Activated CD4-positive, alpha-beta T cell treated with anti-CD3 and anti-CD28 coated beads, Interleukin-2, amount 50 U/mL, for 4 hours (primary cell): ENCODE measurements around the gene ENAH.
"Not testable (repeated sequence)": the region's sequence is repeated elsewhere in the genome, so short reads cannot be mapped to it uniquely, and the experiment has no call there.

Experiments used
- DNase-seq, 2 experiments: peaks; one replicate each; pipeline ENCODE4 v3.0.0-alpha.2; 2020

Gene ENAH

GRCh38 chr1:225520587-225521227 lies 132.2 kb downstream of the ENAH start:
- no peak for DNase-seq

GRCh38 chr1:225519166-225519863 lies 133.6 kb downstream of the ENAH start:
- DNase-seq, result no peak

GRCh38 chr1:225517697-225518096 lies 135.2 kb downstream of the ENAH start:
- no peak for DNase-seq

GRCh38 chr1:225517221-225517620 lies 135.7 kb downstream of the ENAH start:
- DNase-seq, result no peak

GRCh38 chr1:225514671-225515081 lies 138.2 kb downstream of the ENAH start:
- DNase-seq, result no peak

GRCh38 chr1:225513576-225513975 lies 139.3 kb downstream of the ENAH start:
- DNase-seq, result not testable (repeated sequence)

- no peak for DNase-seq
Measured at GRCh38 chr1:225511828-225512381, 141.0 kb downstream of the ENAH start.

- not testable (repeated sequence) for DNase-seq
Measured at GRCh38 chr1:225510740-225511139, 142.2 kb downstream of the ENAH start.

- no peak for DNase-seq
Measured at GRCh38 chr1:225509770-225510169, 143.2 kb downstream of the ENAH start.

GRCh38 chr1:225509376-225509707 lies 143.6 kb downstream of the ENAH start:
- DNase-seq, result no peak

- DNase-seq, result no peak
Measured at GRCh38 chr1:225508538-225509375, 144.2 kb downstream of the ENAH start.

- no peak for DNase-seq
Measured at GRCh38 chr1:225506727-225507126, 146.2 kb downstream of the ENAH start.

- DNase-seq, result no peak
Measured at GRCh38 chr1:225504776-225505175, 148.1 kb downstream of the ENAH start.

GRCh38 chr1:225500624-225501192 lies 152.2 kb downstream of the ENAH start:
- DNase-seq, result no peak

- no peak for DNase-seq
Measured at GRCh38 chr1:225498549-225499136, 154.3 kb downstream of the ENAH start.

- DNase-seq, result no peak
Measured at GRCh38 chr1:225494789-225495359, 158.0 kb downstream of the ENAH start.

GRCh38 chr1:225493591-225494246 lies 159.2 kb downstream of the ENAH start:
- no peak for DNase-seq

GRCh38 chr1:225488676-225489075 lies 164.2 kb downstream of the ENAH start:
- no peak for DNase-seq

- DNase-seq, result no peak
Measured at GRCh38 chr1:225486856-225487255, 166.1 kb downstream of the ENAH start.

- no peak for DNase-seq
Measured at GRCh38 chr1:225485991-225486530, 166.9 kb downstream of the ENAH start.

- no peak for DNase-seq
Measured at GRCh38 chr1:225485226-225485625, 167.7 kb downstream of the ENAH start.
